Fibroblast of the aortic adventitia (primary cell): ENCODE results near the gene CLMP. TPM values are rescaled to one million over a fixed set of nuclear protein-coding genes. Genes with fewer than 3 reads are reported as not detected.

Experiments
- DNase-seq: peaks from one replicate; pipeline ENCODE4 v3.0.0-alpha.2; 2010; ENCODE audit warnings: low read depth
- H3K4me3 ChIP-seq: 2 replicates; pipeline ENCODE4 v1.5.1; 2011; ENCODE audit warnings: low read depth, mild to moderate bottlenecking, control low read depth, low read length, moderate library complexity
- small RNA-seq: library from RNA; depleted of rRNA; stranded (forward); fragments of <200 nt; gene quantifications from one replicate; pipeline ENCODE3, GENCODE V24; 2012
- total RNA-seq: library from RNA; depleted of rRNA; stranded (reverse); fragments of >200 nt; gene quantifications from 2 replicates; pipeline ENCODE4 v1.2.3, GENCODE V29; 2012; ENCODE audit warnings: low replicate concordance
- TF ChIP-seq, protein P1 (sequence below): IDR thresholded peaks from 2 replicates; pipeline ENCODE4 v1.5.1; 2011; ENCODE audit warnings: mild to moderate bottlenecking, low read length, control low read depth, inconsistent platforms; ENCODE audit not compliant: insufficient read depth

CLMP gene
- total RNA-seq, 1 donor: 235 TPM

GRCh38 chr11:123035831-123036230 lies 159.2 kb downstream of the CLMP start:
- H3K4me3 ChIP-seq: no peak overlapping the region
- DNase-seq: no peak
- TF ChIP-seq, protein P1, sequence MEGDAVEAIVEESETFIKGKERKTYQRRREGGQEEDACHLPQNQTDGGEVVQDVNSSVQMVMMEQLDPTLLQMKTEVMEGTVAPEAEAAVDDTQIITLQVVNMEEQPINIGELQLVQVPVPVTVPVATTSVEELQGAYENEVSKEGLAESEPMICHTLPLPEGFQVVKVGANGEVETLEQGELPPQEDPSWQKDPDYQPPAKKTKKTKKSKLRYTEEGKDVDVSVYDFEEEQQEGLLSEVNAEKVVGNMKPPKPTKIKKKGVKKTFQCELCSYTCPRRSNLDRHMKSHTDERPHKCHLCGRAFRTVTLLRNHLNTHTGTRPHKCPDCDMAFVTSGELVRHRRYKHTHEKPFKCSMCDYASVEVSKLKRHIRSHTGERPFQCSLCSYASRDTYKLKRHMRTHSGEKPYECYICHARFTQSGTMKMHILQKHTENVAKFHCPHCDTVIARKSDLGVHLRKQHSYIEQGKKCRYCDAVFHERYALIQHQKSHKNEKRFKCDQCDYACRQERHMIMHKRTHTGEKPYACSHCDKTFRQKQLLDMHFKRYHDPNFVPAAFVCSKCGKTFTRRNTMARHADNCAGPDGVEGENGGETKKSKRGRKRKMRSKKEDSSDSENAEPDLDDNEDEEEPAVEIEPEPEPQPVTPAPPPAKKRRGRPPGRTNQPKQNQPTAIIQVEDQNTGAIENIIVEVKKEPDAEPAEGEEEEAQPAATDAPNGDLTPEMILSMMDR: no peak

DNA sequence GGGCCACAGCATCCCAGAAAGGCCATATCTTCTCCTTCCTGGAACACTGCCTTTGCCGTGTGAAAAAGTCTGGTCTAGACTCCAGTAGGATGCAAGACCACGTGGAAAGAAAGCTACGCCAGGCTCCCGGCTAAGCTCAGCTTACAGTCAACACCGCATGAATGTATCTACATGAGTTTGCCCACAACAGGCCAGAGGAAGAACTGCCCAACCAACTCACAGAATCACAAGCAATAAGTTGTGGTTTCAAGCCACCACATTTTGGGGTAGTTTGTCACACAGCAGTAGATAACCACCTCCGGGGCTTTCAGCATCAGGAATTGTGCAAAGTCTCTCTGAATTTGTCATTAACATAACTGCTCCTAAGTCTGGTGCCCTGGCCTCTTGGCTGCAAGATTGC lies 160.5 kb downstream of the CLMP start:
- no peak for DNase-seq
- no peak overlapping the region for H3K4me3 ChIP-seq
- TF ChIP-seq, protein P1: no peak

DNA sequence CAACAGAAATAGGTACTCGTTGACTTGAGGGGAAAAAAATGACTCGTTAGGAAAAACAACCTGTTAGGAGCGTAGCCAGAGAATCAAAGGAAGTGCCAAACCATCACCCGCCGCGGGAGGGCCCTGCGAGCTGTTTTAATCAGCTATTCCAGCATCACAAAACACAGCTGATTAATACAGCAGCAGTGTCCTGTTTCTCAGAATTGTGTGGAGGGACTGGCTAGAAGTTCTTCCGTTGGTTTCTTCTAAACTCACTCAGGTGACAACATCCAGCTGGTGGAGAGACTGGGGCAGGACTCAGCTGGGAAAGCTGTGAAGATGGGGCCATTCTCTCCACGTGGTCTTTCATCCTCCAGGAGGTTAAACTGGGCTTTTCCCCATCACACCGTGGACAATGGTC lies 161.2 kb downstream of the CLMP start:
- H3K4me3 ChIP-seq: no peak overlapping the region
- TF ChIP-seq, protein P1: no peak
- no peak for DNase-seq

DNA sequence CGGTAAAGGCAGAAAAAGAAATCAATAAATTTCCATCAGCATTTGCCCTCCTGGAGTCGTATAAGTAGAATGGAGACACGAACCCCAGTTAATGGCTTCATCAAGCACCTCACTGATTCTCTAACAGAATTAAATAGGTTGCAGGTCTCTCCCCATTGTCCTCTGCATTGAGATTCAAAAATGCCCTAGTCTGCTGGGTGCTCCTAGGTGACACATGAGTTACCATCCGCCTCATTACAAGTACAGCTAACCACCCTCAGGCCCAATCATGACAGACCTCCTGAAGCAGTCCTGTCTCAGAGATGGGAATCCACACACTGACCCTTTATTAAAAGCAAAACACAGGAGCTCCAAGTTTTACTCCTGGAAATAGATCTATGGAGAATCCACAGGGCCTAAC lies 164.5 kb downstream of the CLMP start:
- no peak for DNase-seq
- no peak overlapping the region for H3K4me3 ChIP-seq
- TF ChIP-seq, protein P1: no peak

GRCh38 chr11:123020968-123021367 lies 174.1 kb downstream of the CLMP start:
- H3K4me3 ChIP-seq: no peak overlapping the region
- peak; percentile 51 for DNase-seq
- TF ChIP-seq, protein P1: peak; percentile 77

Small RNA genes within 50 kb of the gene (small RNA-seq; reads per million reads assigned to genes)
- not detected for gene RPL31P47
- not detected for gene SNORD14C
- not detected for gene SNORD14D
- gene SNORD14E: 188 reads per million, percentile 98 among the genes with 10 or more reads in this experiment

Other genes starting within 250 kb of the CLMP start
- gene BSX, start 213.4 kb downstream of the CLMP start, total RNA-seq: not detected in 2 replicates
- gene HSPA8, start 133.1 kb downstream of the CLMP start, total RNA-seq: 1,138 and 2,934 TPM in 2 replicates
- 3.1 and 11.0 TPM in 2 replicates for gene GRAMD1B, start 235.0 kb upstream of the CLMP start, total RNA-seq